Epithelial cell of esophagus (primary cell): ENCODE data around the gene GDF15.

ENCODE experiments used
- DNase-seq: peaks from one replicate; pipeline ENCODE4 v3.0.0; 2010; ENCODE audit warnings: low read depth
- H3K4me3 ChIP-seq: 2 replicates; pipeline ENCODE4 v1.5.1; 2011; ENCODE audit warnings: mild to moderate bottlenecking, low read length, control low read depth
- TF ChIP-seq, protein P1 (sequence below): IDR thresholded peaks from 2 replicates; pipeline ENCODE4 v1.5.1; 2011; ENCODE audit warnings: low read depth, mild to moderate bottlenecking, low read length, control low read depth, inconsistent platforms; ENCODE audit not compliant: insufficient read depth; ENCODE audit errors: missing control alignments

Gene GDF15

DNA sequence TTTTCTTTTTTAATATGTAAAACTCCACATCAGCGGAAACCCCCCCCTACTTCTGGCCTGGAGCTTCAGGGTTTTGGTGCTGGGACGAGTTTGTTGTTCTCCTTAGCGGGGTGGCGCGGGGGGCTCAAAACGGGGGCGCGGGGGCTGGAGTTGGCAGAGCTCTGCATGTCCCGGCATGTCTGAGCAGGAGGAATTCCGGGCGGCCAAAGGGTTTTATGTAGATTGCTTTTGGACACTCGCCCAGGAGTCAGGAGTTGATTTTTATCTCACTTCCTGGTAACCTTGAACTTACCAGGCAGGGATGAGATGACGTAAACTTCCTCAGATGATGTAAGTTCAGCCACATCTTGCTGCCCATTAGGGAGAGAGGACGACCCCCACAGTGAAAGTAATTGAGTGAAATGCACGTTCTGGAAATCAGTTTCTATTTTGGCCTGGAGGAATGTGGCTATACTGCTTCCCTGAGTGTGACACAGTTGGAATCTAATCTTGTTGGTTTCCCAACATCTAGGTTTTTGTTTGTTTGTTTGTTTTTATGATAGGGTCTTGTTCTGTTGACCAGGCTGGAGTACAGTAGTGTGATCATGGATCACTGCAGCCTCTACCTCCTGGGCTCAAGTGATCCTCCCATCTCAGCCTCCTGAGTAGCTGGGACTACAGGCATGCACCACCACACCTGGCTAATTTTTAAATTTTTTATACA is 21.0 kb upstream of the GDF15 start:
- DNase-seq: peak; percentile 94
- H3K4me3 ChIP-seq: no peak overlapping the region
- TF ChIP-seq, protein P1, sequence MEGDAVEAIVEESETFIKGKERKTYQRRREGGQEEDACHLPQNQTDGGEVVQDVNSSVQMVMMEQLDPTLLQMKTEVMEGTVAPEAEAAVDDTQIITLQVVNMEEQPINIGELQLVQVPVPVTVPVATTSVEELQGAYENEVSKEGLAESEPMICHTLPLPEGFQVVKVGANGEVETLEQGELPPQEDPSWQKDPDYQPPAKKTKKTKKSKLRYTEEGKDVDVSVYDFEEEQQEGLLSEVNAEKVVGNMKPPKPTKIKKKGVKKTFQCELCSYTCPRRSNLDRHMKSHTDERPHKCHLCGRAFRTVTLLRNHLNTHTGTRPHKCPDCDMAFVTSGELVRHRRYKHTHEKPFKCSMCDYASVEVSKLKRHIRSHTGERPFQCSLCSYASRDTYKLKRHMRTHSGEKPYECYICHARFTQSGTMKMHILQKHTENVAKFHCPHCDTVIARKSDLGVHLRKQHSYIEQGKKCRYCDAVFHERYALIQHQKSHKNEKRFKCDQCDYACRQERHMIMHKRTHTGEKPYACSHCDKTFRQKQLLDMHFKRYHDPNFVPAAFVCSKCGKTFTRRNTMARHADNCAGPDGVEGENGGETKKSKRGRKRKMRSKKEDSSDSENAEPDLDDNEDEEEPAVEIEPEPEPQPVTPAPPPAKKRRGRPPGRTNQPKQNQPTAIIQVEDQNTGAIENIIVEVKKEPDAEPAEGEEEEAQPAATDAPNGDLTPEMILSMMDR: no peak

DNA sequence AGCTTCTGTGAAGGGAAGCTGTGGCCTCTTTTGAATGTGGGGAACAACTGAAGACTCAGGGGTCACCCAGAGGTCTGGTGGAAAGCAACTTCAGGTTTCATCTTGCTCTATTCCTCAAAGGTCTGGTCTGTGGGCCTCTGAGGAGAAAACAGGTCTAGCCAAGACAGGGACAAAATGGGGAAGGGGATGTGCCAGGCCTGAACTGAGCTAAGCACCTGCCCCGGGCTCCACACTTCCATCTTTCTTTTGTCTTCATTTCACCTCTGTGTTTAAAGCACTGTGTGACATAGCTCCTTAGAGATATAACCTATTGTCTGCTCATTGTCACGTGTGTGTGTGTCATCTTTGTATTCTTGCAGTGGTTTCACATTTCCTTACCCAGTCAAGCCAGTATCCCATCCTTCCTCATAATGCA is 19.9 kb upstream of the GDF15 start:
- TF ChIP-seq, protein P1: no peak
- DNase-seq: peak; percentile 78
- H3K4me3 ChIP-seq: no peak overlapping the region

DNA sequence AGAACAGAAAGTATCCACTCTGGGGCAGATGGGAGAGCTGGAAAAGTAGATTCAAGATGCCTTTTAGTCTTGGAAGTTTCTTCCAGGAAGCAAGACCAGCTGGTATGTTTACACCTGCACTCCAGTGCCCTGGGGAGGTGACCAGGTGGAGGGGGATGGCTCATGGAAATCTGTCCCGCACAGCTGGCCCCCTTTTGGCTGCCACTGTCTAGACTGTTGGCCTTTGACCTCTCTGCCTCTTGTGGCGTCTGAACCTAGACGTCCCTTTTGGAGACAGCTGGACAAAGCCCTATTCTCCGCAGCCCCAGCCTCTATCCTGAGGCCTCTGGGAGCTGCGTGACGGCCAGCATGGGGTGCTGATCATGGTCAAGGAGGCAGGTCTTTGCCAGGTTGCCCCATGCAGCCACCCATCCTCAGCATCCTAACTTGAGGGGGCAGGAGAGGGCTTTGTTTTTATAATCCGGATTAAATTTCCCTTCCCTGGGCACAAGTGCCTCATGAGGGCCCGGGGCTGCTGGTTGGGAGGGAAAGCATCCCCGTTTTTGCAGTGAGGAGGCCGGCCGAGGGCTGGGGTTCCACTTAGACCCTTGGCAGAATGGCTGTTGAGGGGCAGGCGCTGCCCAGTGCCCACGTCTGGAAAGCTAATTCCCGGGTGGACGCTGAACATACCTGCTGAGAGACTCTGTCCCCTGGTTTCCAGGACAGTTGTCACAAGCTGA is 17.3 kb upstream of the GDF15 start:
- no peak for DNase-seq
- TF ChIP-seq, protein P1: no peak
- H3K4me3 ChIP-seq: no peak overlapping the region

DNA sequence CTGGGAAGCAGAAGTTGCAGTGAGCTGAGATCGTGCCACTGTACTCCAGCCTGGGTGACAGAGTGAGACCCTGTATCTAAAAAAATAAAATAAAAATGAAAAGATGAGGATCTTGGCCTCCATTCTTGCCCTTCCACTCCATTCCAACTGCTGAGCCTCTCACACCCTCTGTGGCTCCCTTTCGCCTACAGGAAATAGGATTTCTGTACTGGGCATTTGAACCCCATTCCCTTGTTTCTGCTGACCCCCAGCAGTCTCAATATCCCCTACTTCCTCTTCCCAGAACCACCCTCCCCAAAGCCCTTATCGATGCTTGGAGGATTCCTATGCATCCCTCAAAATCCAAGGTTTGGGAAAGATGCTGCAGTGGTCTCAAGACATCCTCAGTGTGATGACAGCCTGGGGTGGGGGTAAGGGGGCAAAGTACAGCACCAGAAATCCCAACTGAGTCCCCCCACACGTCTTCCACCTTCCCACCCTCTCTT is 12.5 kb upstream of the GDF15 start:
- TF ChIP-seq, protein P1: no peak
- H3K4me3 ChIP-seq: no peak overlapping the region
- DNase-seq: no peak

DNA sequence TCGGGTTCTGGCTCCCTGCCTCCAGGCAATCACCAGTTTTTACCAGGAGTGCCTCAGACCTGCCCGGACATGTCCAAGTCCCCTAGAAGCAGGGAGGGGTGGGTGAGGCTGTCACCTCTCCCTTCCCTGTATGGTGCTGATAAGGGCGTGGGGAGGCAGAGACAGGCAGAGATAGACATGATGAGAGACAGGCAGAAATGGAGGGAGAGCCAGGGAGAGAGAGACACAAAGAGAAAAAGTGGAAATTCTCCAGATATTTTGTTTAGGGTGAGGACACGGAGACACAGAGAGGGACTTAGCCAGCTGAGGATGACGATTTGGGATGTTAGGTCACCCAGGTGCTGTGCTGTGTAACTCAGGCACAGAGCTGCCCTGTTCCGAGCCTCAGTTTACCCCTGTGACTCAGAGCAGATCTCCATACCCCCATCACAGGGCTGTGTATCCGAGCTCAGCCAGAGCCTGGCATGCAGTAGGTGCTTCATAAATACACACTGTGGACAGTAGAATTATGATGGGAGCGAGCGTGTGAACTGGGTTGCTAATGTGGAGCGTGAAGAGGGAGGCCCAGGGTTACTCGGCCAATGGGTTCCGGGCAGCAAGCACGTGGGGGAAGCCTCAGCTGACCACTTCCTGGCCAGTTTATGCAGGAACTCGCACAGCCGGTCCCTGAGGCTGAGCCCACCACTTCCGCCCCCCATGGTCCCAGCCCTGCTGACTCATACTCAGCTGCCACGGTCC is 11.9 kb upstream of the GDF15 start:
- no peak overlapping the region for H3K4me3 ChIP-seq
- peak; percentile 77 for DNase-seq
- TF ChIP-seq, protein P1: no peak

DNA sequence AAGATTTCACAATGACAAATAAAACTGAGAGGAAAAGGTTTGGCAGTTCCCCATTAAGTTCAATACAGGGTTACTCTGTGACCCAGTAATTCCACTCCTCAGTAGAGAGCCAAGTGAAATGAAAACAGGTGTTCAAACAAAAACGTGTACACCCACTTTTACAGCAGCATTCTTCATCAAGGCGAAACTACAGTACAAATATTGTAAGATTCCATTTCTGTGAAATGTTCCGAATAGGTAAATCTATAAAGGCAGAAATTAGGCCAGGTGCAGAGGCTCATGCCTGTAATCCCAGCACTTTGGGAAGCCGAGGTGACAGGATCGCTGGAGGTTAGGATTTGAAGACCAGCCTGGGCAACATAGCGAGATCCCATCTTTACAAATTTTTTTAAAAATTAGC is 8.9 kb upstream of the GDF15 start:
- DNase-seq: no peak
- TF ChIP-seq, protein P1: no peak
- no peak overlapping the region for H3K4me3 ChIP-seq
